HCT116 (cell line): ENCODE data around the gene EIF4E2. TPM values are rescaled to one million over a fixed set of nuclear protein-coding genes. Genes with fewer than 3 reads are reported as not detected.

Experiments
- ATAC-seq: fragments of 200-7000 bp; cut with Tn5 transposase; 2 replicates; pipeline ENCODE4 v1.9.1; 2020; ENCODE audit warnings: mild to moderate bottlenecking, moderate library complexity
- BruUV-seq: library from RNA; stranded (reverse); fragments of 400-500 nt; replicated peaks from 2 replicates; lab custom pipeline; 2021; lab: Mats Ljungman, UMichigan
- CTCF ChIA-PET: fragments of 300-600 bp; sonication (Branson Sonifier 250); formaldehyde crosslinking; loops from one replicate; lab custom pipeline; 2021; ENCODE audit warnings: antibody characterized with exemption; lab: Charles Lee
- POLR2A ChIA-PET: fragments of 300-600, 350-600 bp; sonication (Branson Sonifier 250); formaldehyde crosslinking; loops from one replicate; lab custom pipeline; 2021; ENCODE audit warnings: antibody characterized with exemption; lab: Charles Lee
- RAD21 ChIA-PET, 2 experiments: fragments of 300-600 bp; sonication (Branson Sonifier 250); formaldehyde crosslinking; loops; one replicate each; lab custom pipeline; 2023; ENCODE audit warnings: low total read pairs in 2 of 2; ENCODE audit not compliant: uncharacterized antibody in 2 of 2, unreplicated experiment in 2 of 2, low non-redundant PET in 1 of 2; lab: Charles Lee
- DNase-seq: peaks from one replicate; pipeline ENCODE4 v3.0.0-alpha.2; 2010; ENCODE audit warnings: low read depth, low spot score
- H2AFZ ChIP-seq: fragments of 200-600 bp; shearing (Covaris generic), sonication (generic); 2 replicates; pipeline ENCODE4 v1.6.1; 2017; ENCODE audit warnings: low read depth, mixed run types, mixed read lengths, antibody characterized with exemption, low read length; ENCODE audit not compliant: poor library complexity, severe bottlenecking
- H3K27ac ChIP-seq: 2 replicates; pipeline ENCODE4 v1.5.1; 2012; ENCODE audit warnings: low read depth, low read length
- H3K27me3 ChIP-seq: fragments of 200-600 bp; sonication (generic); 2 replicates; pipeline ENCODE4 v1.6.1; 2016; ENCODE audit warnings: mixed run types, low read length, mixed read lengths; ENCODE audit not compliant: insufficient read depth
- H3K36me3 ChIP-seq, 2 experiments: fragments of 200-500 bp in 1 of 2; fragments of 200-600 bp in 1 of 2; sonication (Bioruptor generic) in 1 of 2; sonication (generic) in 1 of 2; 2 replicates each; pipeline versions ENCODE4 v1.5.1 to v1.6.1; 2014 to 2016; ENCODE audit warnings: low read length in 2 of 2, inconsistent platforms in 1 of 2, mixed read lengths in 1 of 2, mixed run types in 1 of 2; ENCODE audit not compliant: insufficient read depth in 2 of 2, control insufficient read depth in 1 of 2
- H3K4me1 ChIP-seq, 2 experiments: fragments of 200-600 bp in 1 of 2; sonication (generic) in 1 of 2; 2 replicates each; pipeline versions ENCODE4 v1.5.1 to v1.6.1; 2012 to 2017; ENCODE audit warnings: low read length in 2 of 2, inconsistent platforms in 1 of 2, mild to moderate bottlenecking in 1 of 2, mixed read lengths in 1 of 2, mixed run types in 1 of 2, moderate library complexity in 1 of 2; ENCODE audit not compliant: insufficient read depth in 2 of 2, control insufficient read depth in 1 of 2
- H3K4me2 ChIP-seq: fragments of 200-600 bp; sonication (generic); 2 replicates; pipeline ENCODE4 v1.6.1; 2017; ENCODE audit warnings: mixed run types, low read length, mixed read lengths
- H3K4me3 ChIP-seq, 2 experiments: fragments of 200-600 bp in 1 of 2; sonication (generic) in 1 of 2; replicated peaks in 1 of 2; 2 replicates each; pipeline ENCODE4 v1.5.1; 2011 to 2016; ENCODE audit warnings: low read length in 2 of 2, control low read depth in 1 of 2, low read depth in 1 of 2, mild to moderate bottlenecking in 1 of 2, mixed read lengths in 1 of 2, mixed run types in 1 of 2
- H3K79me2 ChIP-seq: fragments of 200-600 bp; sonication (generic); 2 replicates; pipeline ENCODE4 v1.6.1; 2017; ENCODE audit warnings: mild to moderate bottlenecking, mixed run types, low read length, moderate library complexity, mixed read lengths; ENCODE audit not compliant: insufficient read depth
- H3K9ac ChIP-seq: fragments of 200-600 bp; sonication (generic); 2 replicates; pipeline ENCODE4 v1.6.1; 2016; ENCODE audit warnings: low read length, mixed read lengths
- H3K9me2 ChIP-seq: fragments of 200-600 bp; sonication (generic), shearing (Covaris generic); 2 replicates; pipeline ENCODE4 v1.6.1; 2017; ENCODE audit warnings: mixed run types, mild to moderate bottlenecking, moderate library complexity; ENCODE audit not compliant: insufficient read depth
- H3K9me3 ChIP-seq, 2 experiments: fragments of 200-500 bp in 1 of 2; fragments of 200-600 bp in 1 of 2; sonication (Bioruptor generic) in 1 of 2; sonication (generic) in 1 of 2; 2 replicates each; pipeline ENCODE4 v1.6.1; 2014 to 2017; ENCODE audit warnings: low read length in 2 of 2, mixed read lengths in 2 of 2, inconsistent platforms in 1 of 2, low read depth in 1 of 2, mild to moderate bottlenecking in 1 of 2, mixed run types in 1 of 2, moderate library complexity in 1 of 2; ENCODE audit not compliant: control insufficient read depth in 1 of 2, insufficient read depth in 1 of 2
- H4K20me1 ChIP-seq: fragments of 200-600 bp; sonication (generic), shearing (Covaris generic); 2 replicates; pipeline ENCODE4 v1.6.1; 2017; ENCODE audit warnings: mixed run types, mild to moderate bottlenecking, moderate library complexity; ENCODE audit not compliant: insufficient read depth
- ELF1 ChIP-seq: IDR thresholded peaks from 2 replicates; pipeline ENCODE4 v1.6.1; 2012; ENCODE audit warnings: low read depth, borderline replicate concordance
- POLR2A ChIP-seq: IDR thresholded peaks from 2 replicates; pipeline ENCODE4 v1.7.0; 2011; ENCODE audit warnings: borderline replicate concordance; ENCODE audit not compliant: insufficient read depth, insufficient read length; ENCODE audit errors: extremely low read depth
- RAD21 ChIP-seq: IDR thresholded peaks from 2 replicates; pipeline ENCODE4 v1.6.1; 2012; ENCODE audit warnings: low read depth, mild to moderate bottlenecking
- SP1 ChIP-seq: IDR thresholded peaks from 2 replicates; pipeline ENCODE4 v1.6.1; 2012; ENCODE audit warnings: low read depth
- SRF ChIP-seq: IDR thresholded peaks from 2 replicates; pipeline ENCODE4 v1.6.1; 2012; ENCODE audit warnings: low read depth
- intact Hi-C: fragments of 100-400 bp; cut with micrococcal nuclease; formaldehyde crosslinking; loops from 2 replicates; pipeline ENCODE4 v1.10.0; 2022
- total RNA-seq: library from RNA; stranded (reverse); gene quantifications from one replicate; pipeline ENCODE4 v1.2.1, GENCODE V29; 2021; ENCODE audit not compliant: unreplicated experiment
- TF ChIP-seq, protein P1 (sequence below), 3 experiments: fragments of 200-600 bp in 1 of 3; sonication (generic) in 1 of 3; IDR thresholded peaks in 2 of 3; conservative IDR thresholded peaks in 1 of 3; 2 replicates each; pipeline ENCODE4 v1.5.1; 2012 to 2017; ENCODE audit warnings: low read depth in 2 of 3, low read length in 2 of 3, antibody characterized with exemption in 1 of 3, borderline replicate concordance in 1 of 3, control low read depth in 1 of 3, mild to moderate bottlenecking in 1 of 3, mixed read lengths in 1 of 3, mixed run types in 1 of 3, moderate library complexity in 1 of 3; ENCODE audit not compliant: insufficient read depth in 1 of 3

The EIF4E2 gene
- total RNA-seq, 1 experiment from 2014 or later: 58.6 TPM

DNA sequence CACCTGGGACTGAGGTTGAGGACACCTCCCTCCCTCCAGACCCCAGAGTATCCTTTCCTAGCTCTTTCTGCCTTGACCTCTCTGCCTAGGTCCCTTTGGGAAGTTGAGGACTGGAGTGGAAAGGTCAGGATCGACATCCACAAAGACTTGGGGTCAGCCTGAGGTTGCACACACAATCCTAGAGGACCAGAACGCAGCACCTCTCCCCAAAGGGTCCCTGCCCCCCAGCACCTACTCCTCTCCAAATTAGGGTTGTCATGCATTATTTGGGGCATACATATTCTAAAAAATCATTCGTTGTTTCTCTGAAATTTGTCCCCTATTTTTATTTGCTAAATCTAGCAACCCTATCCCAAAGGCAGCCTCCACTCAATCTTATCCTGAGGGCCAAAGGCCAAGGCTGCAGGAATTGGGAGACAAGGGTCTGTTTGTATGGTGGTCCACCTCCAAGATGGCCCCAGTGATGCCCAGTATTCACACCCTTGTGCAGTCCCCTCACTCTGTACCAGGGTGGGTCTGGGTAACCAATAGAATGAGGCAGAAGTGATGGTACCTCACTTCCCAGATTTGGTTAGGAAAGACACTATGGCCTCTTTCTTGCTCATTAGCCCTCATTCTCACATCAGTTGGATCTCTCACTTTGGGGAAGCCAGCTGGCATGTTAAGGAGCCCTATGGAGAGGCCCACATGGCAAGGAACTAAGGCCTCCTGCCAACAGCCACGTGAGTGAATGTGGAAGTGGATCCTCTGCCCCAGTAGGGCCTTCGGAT lies 14.5 kb upstream of the EIF4E2 start:
- RAD21 ChIA-PET: no interaction called here
- Histone ChIP-seq H3K9me2 (no peaks in the 10 kb centered on the region), H3K4me2 (no peak overlapping the region), H3K4me3 (no peak overlapping the region), H3K4me1 (0 out of 4 replicates have a peak, but pooled peaks cover 0 to 3% of the 10 kb centered on the region in 2 experiments), H3K79me2 (no peaks in the 10 kb centered on the region), H3K9me3 (peaks cover 0 to 8% of the 10 kb centered on the region in 2 experiments; a peak in 3 of 4 replicates), H3K27me3 (no peaks in the 10 kb centered on the region), H3K9ac (no peak overlapping the region), H2AFZ (no peak overlapping the region), H4K20me1 (no peaks in the 10 kb centered on the region), H3K36me3 (no peaks in the 10 kb centered on the region), H3K27ac (no peak overlapping the region)
- intact Hi-C loops: no loop called here
- BruUV-seq: no TSS peak
- POLR2A ChIA-PET: no interaction called here
- CTCF ChIA-PET: no interaction called here
- TF ChIP-seq SP1 (no peak), POLR2A (no peak), ELF1 (no peak)
- DNase-seq (no peak), ATAC-seq (no peak)

DNA sequence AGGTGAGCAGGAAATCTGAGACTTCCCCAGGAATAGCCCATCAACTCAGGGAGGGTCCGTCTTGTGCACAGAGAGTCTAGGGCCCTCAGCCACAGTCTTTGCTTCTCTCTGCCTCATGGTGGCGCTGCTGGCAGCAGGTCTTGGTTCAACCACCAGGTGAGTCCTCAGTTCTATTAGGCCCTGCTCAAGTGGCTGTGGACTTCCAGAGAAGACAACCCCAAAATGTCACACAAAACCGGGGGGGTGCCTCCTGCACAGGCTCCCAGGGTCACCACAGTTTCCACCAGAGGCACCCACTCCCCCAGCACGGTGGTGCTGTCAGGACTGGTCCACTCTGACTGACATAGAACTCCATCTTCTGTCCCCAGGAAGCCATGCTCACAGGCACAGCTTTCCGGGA lies 13.4 kb upstream of the EIF4E2 start:
- no TSS peak for BruUV-seq
- ChIA-PET RAD21 (no interaction called here), CTCF (no interaction called here), POLR2A (no interaction called here)
- H3K4me2 ChIP-seq: no peak overlapping the region
- H3K27me3 ChIP-seq: no peaks in the 10 kb centered on the region
- H3K79me2 ChIP-seq: no peaks in the 10 kb centered on the region
- no peak overlapping the region for H2AFZ ChIP-seq
- peak; percentile 63 for ATAC-seq
- no peaks in the 10 kb centered on the region for H4K20me1 ChIP-seq
- no peak overlapping the region for H3K27ac ChIP-seq
- peak; percentile 48 for TF ChIP-seq RAD21
- TF ChIP-seq SRF: no peak
- TF ChIP-seq, protein P1, sequence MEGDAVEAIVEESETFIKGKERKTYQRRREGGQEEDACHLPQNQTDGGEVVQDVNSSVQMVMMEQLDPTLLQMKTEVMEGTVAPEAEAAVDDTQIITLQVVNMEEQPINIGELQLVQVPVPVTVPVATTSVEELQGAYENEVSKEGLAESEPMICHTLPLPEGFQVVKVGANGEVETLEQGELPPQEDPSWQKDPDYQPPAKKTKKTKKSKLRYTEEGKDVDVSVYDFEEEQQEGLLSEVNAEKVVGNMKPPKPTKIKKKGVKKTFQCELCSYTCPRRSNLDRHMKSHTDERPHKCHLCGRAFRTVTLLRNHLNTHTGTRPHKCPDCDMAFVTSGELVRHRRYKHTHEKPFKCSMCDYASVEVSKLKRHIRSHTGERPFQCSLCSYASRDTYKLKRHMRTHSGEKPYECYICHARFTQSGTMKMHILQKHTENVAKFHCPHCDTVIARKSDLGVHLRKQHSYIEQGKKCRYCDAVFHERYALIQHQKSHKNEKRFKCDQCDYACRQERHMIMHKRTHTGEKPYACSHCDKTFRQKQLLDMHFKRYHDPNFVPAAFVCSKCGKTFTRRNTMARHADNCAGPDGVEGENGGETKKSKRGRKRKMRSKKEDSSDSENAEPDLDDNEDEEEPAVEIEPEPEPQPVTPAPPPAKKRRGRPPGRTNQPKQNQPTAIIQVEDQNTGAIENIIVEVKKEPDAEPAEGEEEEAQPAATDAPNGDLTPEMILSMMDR (IDR thresholded peaks at IDR 0.05 in 2 of 3, conservative IDR thresholded peaks at IDR 0.05 in 1 of 3; ENCODE audit: borderline replicate concordance in 1 of 3, insufficient read depth in 1 of 3, low read depth in 2 of 3, low read length in 2 of 3): peak; percentile 57 to 67 (median 64); a peak in 5 of 6 replicates
- no peaks in the 10 kb centered on the region for H3K9me2 ChIP-seq
- intact Hi-C loops: no loop called here
- no peaks in the 10 kb centered on the region for H3K36me3 ChIP-seq
- 0 out of 4 replicates have a peak, but pooled peaks cover 0 to 3% of the 10 kb centered on the region in 2 experiments for H3K4me1 ChIP-seq
- H3K4me3 ChIP-seq: no peak overlapping the region
- no peak overlapping the region for H3K9ac ChIP-seq
- DNase-seq: no peak
- peaks cover 0 to 8% of the 10 kb centered on the region in 2 experiments; a peak in 3 of 4 replicates for H3K9me3 ChIP-seq
